Measurements from ENCODE around the gene CDHR2. TPM values are rescaled to one million over a fixed set of nuclear protein-coding genes. Genes with fewer than 3 reads are reported as not detected.
A peak's percentile ranks its signal among the peaks of the same experiment; 100 is the strongest.

Gene CDHR2
- total RNA-seq, 2 experiments from 2014 or later: 0.23 to 0.47 TPM

DNA sequence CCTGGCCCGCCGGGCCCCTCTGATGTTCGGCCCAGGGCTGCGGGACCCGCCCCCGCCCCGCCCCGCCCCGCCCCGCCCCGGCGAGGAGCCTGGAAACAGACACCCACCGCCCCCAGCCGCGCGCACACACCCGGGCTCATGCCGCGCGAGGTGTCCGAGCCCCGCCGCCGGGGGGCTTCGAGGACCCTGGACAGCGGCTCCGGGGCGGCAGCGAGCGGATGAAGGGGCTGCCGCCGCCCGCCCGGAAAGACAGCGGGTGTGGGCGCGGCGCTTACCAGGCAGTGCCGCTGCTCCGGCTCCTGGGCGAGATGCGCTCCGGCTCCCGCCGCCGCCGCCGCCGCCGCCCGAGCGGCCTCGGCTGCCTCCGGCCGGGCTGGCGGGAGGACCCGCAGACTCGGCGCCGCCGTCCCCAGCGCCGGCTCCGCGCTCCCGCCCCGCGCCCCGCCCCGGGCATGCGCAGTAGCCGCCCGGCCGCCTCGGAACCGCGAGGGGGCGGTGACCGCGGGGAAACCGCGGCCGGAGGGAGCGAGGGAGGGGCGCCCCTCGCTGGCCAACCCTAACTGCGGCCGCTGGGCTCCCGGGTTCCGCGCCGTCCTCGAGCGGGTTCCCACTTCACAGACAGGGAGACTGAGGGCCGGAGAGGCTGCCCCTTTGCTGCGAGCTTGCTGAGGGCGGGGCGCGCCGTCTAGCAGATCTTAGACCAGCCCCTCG is 60.7 kb downstream of the CDHR2 start, which contains the start of gene GPRIN1:
GPRIN1 (minus strand) TSS at position 433 of the 711 bp plus-strand sequence. CDS start 10,322 bp downstream, outside the sequence.
- H3K36me3 Mint-ChIP-seq (ENCODE audit: low read depth): no peaks in the 10 kb centered on the region
- peaks cover 25% of the 10 kb centered on the region for H3K27me3 Mint-ChIP-seq
- no peaks in the 10 kb centered on the region for H3K9me3 Mint-ChIP-seq
- ChIA-PET POLR2A (no interaction called here), CTCF (interaction anchor here (1.4 to 2.4 kb wide), 2 partner anchors 14 to 35 kb away, joined by 3 to 6 read pairs; no protein-coding TSS in a partner anchor)
- H3K4me1 Mint-ChIP-seq (ENCODE audit: low read depth): peaks cover 11% of the 10 kb centered on the region
- H3K27ac Mint-ChIP-seq: no peak within 1 kb of the TSS
- ATAC-seq (peak; percentile 90), DNase-seq (peak; percentile 42)
- intact Hi-C loops (cut with micrococcal nuclease): no loop called here
- TF ChIP-seq, protein P1, sequence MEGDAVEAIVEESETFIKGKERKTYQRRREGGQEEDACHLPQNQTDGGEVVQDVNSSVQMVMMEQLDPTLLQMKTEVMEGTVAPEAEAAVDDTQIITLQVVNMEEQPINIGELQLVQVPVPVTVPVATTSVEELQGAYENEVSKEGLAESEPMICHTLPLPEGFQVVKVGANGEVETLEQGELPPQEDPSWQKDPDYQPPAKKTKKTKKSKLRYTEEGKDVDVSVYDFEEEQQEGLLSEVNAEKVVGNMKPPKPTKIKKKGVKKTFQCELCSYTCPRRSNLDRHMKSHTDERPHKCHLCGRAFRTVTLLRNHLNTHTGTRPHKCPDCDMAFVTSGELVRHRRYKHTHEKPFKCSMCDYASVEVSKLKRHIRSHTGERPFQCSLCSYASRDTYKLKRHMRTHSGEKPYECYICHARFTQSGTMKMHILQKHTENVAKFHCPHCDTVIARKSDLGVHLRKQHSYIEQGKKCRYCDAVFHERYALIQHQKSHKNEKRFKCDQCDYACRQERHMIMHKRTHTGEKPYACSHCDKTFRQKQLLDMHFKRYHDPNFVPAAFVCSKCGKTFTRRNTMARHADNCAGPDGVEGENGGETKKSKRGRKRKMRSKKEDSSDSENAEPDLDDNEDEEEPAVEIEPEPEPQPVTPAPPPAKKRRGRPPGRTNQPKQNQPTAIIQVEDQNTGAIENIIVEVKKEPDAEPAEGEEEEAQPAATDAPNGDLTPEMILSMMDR (IDR thresholded peaks at IDR 0.05): no peak
- peak within 1 kb of the TSS; percentile 80 for H3K4me3 Mint-ChIP-seq

DNA sequence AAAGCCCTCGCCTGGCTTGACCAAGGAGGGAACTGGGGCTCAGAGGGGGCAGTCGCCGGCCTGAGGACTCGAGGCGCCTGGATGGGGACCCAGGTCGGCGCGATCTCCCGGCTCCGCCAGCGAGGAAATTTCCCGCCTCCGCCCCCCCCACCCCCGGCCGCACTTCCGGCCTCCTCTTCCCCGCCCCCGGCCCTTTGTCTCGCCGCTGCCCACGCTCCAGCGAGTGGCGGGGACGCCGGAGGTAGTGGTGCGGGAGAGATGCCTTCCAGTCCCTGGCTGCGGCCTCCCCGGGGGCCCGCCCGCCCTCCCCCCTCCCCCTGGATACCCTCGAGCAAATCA is 61.3 kb downstream of the CDHR2 start:
- TF ChIP-seq, protein P1 (IDR thresholded peaks at IDR 0.05): no peak
- peak overlapping the region; percentile 55 for H3K4me3 Mint-ChIP-seq
- no peaks in the 10 kb centered on the region for H3K9me3 Mint-ChIP-seq
- H3K27ac Mint-ChIP-seq: no peak overlapping the region
- intact Hi-C loops (cut with micrococcal nuclease): no loop called here
- H3K27me3 Mint-ChIP-seq: peaks cover 26% of the 10 kb centered on the region
- ChIA-PET POLR2A (no interaction called here), CTCF (interaction anchor here (2.4 kb wide), 1 partner anchor 14 kb away, joined by 6 read pairs; no protein-coding TSS in a partner anchor)
- ATAC-seq: no peak
- DNase-seq: no peak
- peaks cover 11% of the 10 kb centered on the region for H3K4me1 Mint-ChIP-seq (ENCODE audit: low read depth)
- H3K36me3 Mint-ChIP-seq (ENCODE audit: low read depth): no peaks in the 10 kb centered on the region

DNA sequence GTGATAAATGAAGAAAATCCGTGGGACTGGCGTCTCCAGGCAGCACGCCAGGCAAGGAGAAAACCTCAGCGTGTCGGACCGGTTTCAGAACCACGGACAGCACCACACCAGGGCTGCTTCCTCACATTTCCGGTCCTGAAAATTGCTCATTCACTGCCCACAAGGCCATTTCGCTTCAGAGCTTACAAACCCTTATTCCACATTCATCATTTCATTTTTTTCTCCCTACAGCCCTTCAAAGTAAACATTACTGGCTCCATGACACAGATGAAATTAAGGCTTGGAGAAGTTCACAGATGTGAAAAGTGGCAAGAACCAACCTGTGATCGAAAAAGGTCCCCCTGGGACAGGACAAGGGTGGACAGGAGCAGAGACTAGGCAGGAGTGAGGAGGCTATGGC is 62.3 kb downstream of the CDHR2 start:
- TF ChIP-seq, protein P1 (IDR thresholded peaks at IDR 0.05): no peak
- POLR2A ChIA-PET: no interaction called here

DNA sequence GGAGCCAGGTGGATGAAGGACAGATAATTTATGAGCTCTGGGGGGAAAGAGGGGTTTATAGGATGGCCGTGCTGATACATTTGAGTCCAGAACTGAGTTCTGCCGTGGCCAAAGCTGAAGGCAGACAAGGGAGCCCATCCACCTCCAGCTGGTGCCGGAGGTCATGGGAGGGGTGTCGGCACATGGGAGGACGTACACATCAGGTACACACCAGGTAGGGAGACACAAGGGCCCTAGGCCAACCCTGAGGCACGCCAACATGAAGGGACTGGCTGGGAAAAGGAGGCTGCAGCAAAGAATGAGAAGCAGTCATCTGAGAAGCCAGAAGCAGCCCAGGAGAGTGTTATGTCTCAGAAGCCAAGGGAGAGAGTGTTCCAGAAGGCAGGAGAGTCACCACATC is 62.9 kb downstream of the CDHR2 start:
- DNase-seq (no peak), ATAC-seq (no peak)
- ChIA-PET CTCF (interaction anchor here (1.4 kb wide), 1 partner anchor 16 kb away, joined by 4 read pairs; no protein-coding TSS in a partner anchor), POLR2A (no interaction called here)
- TF ChIP-seq, protein P1 (IDR thresholded peaks at IDR 0.05): no peak
- Mint-ChIP-seq H3K27me3 (peaks cover 37% of the 10 kb centered on the region), H3K9me3 (no peaks in the 10 kb centered on the region), H3K4me1 (ENCODE audit: low read depth) (peaks cover 11% of the 10 kb centered on the region), H3K4me3 (no peak overlapping the region), H3K36me3 (ENCODE audit: low read depth) (no peaks in the 10 kb centered on the region), H3K27ac (no peak overlapping the region)
- intact Hi-C loops (cut with micrococcal nuclease): no loop called here

More for the DNA sequence above, 62.3 kb downstream of the CDHR2 start:
- CTCF ChIA-PET: no interaction called here
- intact Hi-C loops (cut with micrococcal nuclease): no loop called here
- no peak overlapping the region for H3K4me3 Mint-ChIP-seq
- H3K4me1 Mint-ChIP-seq (ENCODE audit: low read depth): peaks cover 11% of the 10 kb centered on the region
- no peaks in the 10 kb centered on the region for H3K36me3 Mint-ChIP-seq (ENCODE audit: low read depth)
- no peak overlapping the region for H3K27ac Mint-ChIP-seq
- H3K27me3 Mint-ChIP-seq: peaks cover 32% of the 10 kb centered on the region
- H3K9me3 Mint-ChIP-seq: no peaks in the 10 kb centered on the region
- DNase-seq (peak; percentile 76), ATAC-seq (no peak)

DNA sequence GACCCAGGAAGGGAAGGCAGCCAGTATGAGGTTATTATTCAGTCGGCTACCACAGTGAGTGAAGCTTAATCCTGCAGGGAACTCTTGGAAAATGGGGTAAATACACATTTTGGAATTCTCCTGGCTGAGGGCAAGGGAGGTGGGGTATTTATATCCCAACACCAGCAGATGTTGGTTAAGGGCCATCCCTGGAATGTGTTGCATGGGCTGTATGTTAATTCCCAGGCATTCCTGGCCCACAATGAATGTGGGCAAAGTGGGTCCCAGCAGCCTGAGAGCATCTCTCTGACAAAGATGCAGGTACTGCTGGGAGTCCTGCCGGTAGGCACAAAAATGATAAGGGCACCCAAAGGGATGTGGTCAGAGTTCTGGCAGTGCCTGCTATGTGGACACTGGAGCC is 63.7 kb downstream of the CDHR2 start:
- intact Hi-C loops (cut with micrococcal nuclease): no loop called here
- TF ChIP-seq, protein P1 (IDR thresholded peaks at IDR 0.05): no peak
- H3K27ac Mint-ChIP-seq: no peak overlapping the region
- H3K4me1 Mint-ChIP-seq (ENCODE audit: low read depth): peaks cover 11% of the 10 kb centered on the region
- ChIA-PET CTCF (interaction anchor here (1.4 kb wide), 2 partner anchors 16 to 48 kb away, joined by 4 read pairs; no protein-coding TSS in a partner anchor), POLR2A (no interaction called here)
- no peak for ATAC-seq
- no peaks in the 10 kb centered on the region for H3K9me3 Mint-ChIP-seq
- H3K27me3 Mint-ChIP-seq: peaks cover 43% of the 10 kb centered on the region
- no peak for DNase-seq
- H3K4me3 Mint-ChIP-seq: no peak overlapping the region
- H3K36me3 Mint-ChIP-seq (ENCODE audit: low read depth): no peaks in the 10 kb centered on the region

Data from activated CD8-positive, alpha-beta T cell treated with anti-CD3 and anti-CD28 coated beads for 36 hours (primary cell).